ENCODE data around the gene RNU6-9.
"Not testable (repeated sequence)": the region's sequence is repeated elsewhere in the genome, so short reads cannot be mapped to it uniquely, and the experiment has no call there.

The RNU6-9 gene

GRCh38 chr19:877992-878660 is 15.2 kb upstream of the RNU6-9 start:
- not testable (repeated sequence) for H3K4me1 Mint-ChIP-seq (ENCODE audit: low read depth in 2 of 2); H3K27ac Mint-ChIP-seq; DNase-seq; ATAC-seq (replicated peaks); H3K9me3 Mint-ChIP-seq; H3K4me3 Mint-ChIP-seq; H3K27me3 Mint-ChIP-seq
- peaks cover 18% of the 10 kb centered on the region for H3K36me3 Mint-ChIP-seq (ENCODE audit: insufficient read depth)

- peak overlapping the region in 1 of 2 donors; percentile 51 for H3K27ac Mint-ChIP-seq
- H3K36me3 Mint-ChIP-seq (ENCODE audit: insufficient read depth): peaks cover 18% of the 10 kb centered on the region
- not testable (repeated sequence) for ATAC-seq (replicated peaks); H3K27me3 Mint-ChIP-seq; DNase-seq; H3K4me1 Mint-ChIP-seq (ENCODE audit: low read depth in 2 of 2); H3K4me3 Mint-ChIP-seq; H3K9me3 Mint-ChIP-seq
These were observed 14.3 kb upstream of the RNU6-9 start for GRCh38 chr19:878751-879561.

- no peak overlapping the region for H3K4me3 Mint-ChIP-seq
- H3K27me3 Mint-ChIP-seq: no peaks in the 10 kb centered on the region
- H3K9me3 Mint-ChIP-seq: no peaks in the 10 kb centered on the region
- H3K27ac Mint-ChIP-seq: peak overlapping the region in 1 of 2 donors; percentile 51
- no peaks in the 10 kb centered on the region for H3K4me1 Mint-ChIP-seq (ENCODE audit: low read depth in 2 of 2)
- H3K36me3 Mint-ChIP-seq (ENCODE audit: insufficient read depth): peaks cover 14% of the 10 kb centered on the region
- ATAC-seq (replicated peaks): no peak
- no peak for DNase-seq
These were observed 13.4 kb upstream of the RNU6-9 start for GRCh38 chr19:879711-880438.

GRCh38 chr19:881385-882071 is 11.8 kb upstream of the RNU6-9 start:
- H3K27ac Mint-ChIP-seq: no peak overlapping the region
- H3K9me3 Mint-ChIP-seq: no peaks in the 10 kb centered on the region
- ATAC-seq (replicated peaks) (no peak), DNase-seq (no peak)
- no peaks in the 10 kb centered on the region for H3K4me1 Mint-ChIP-seq (ENCODE audit: low read depth in 2 of 2)
- no peaks in the 10 kb centered on the region for H3K27me3 Mint-ChIP-seq
- no peak overlapping the region for H3K4me3 Mint-ChIP-seq
- H3K36me3 Mint-ChIP-seq (ENCODE audit: insufficient read depth): peaks cover 14% of the 10 kb centered on the region

- no peaks in the 10 kb centered on the region for H3K9me3 Mint-ChIP-seq
- DNase-seq (no peak), ATAC-seq (replicated peaks) (no peak)
- no peak overlapping the region for H3K4me3 Mint-ChIP-seq
- H3K36me3 Mint-ChIP-seq (ENCODE audit: insufficient read depth): peaks cover 19% of the 10 kb centered on the region
- H3K4me1 Mint-ChIP-seq (ENCODE audit: low read depth in 2 of 2): no peaks in the 10 kb centered on the region
- no peaks in the 10 kb centered on the region for H3K27me3 Mint-ChIP-seq
- no peak overlapping the region for H3K27ac Mint-ChIP-seq
These were observed 10.3 kb upstream of the RNU6-9 start for GRCh38 chr19:882871-883497.

- H3K4me1 Mint-ChIP-seq (ENCODE audit: low read depth in 2 of 2): no peaks in the 10 kb centered on the region
- no peak overlapping the region for H3K4me3 Mint-ChIP-seq
- H3K27ac Mint-ChIP-seq: no peak overlapping the region
- H3K36me3 Mint-ChIP-seq (ENCODE audit: insufficient read depth): peaks cover 22% of the 10 kb centered on the region
- H3K27me3 Mint-ChIP-seq: no peaks in the 10 kb centered on the region
- ATAC-seq (replicated peaks): no peak
- DNase-seq: no peak
- no peaks in the 10 kb centered on the region for H3K9me3 Mint-ChIP-seq
These were observed 9.5 kb upstream of the RNU6-9 start for GRCh38 chr19:883661-884211.

- DNase-seq (no peak), ATAC-seq (replicated peaks) (no peak)
- Mint-ChIP-seq H3K36me3 (ENCODE audit: insufficient read depth) (peaks cover 22% of the 10 kb centered on the region), H3K27me3 (no peaks in the 10 kb centered on the region), H3K27ac (no peak overlapping the region), H3K4me3 (no peak overlapping the region), H3K4me1 (ENCODE audit: low read depth in 2 of 2) (no peaks in the 10 kb centered on the region), H3K9me3 (no peaks in the 10 kb centered on the region)
These were observed 8.7 kb upstream of the RNU6-9 start for GRCh38 chr19:884420-885211.

GRCh38 chr19:885536-886224 is 7.6 kb upstream of the RNU6-9 start:
- no peak for DNase-seq
- Mint-ChIP-seq H3K36me3 (ENCODE audit: insufficient read depth) (peaks cover 22% of the 10 kb centered on the region), H3K27me3 (no peaks in the 10 kb centered on the region), H3K9me3 (no peaks in the 10 kb centered on the region), H3K4me3 (no peak overlapping the region), H3K27ac (no peak overlapping the region), H3K4me1 (ENCODE audit: low read depth in 2 of 2) (no peaks in the 10 kb centered on the region)
- no peak for ATAC-seq (replicated peaks)

- peaks cover 14% of the 10 kb centered on the region for H3K36me3 Mint-ChIP-seq (ENCODE audit: insufficient read depth)
- peaks cover under 1 to 6% of the 10 kb centered on the region in 2 donors for H3K4me1 Mint-ChIP-seq (ENCODE audit: low read depth in 2 of 2)
- DNase-seq (no peak), ATAC-seq (replicated peaks) (no peak)
- H3K27ac Mint-ChIP-seq: peak overlapping the region in 1 of 2 donors; percentile 49
- H3K9me3 Mint-ChIP-seq: no peaks in the 10 kb centered on the region
- no peak overlapping the region for H3K4me3 Mint-ChIP-seq
- no peaks in the 10 kb centered on the region for H3K27me3 Mint-ChIP-seq
These were observed 6.2 kb upstream of the RNU6-9 start for GRCh38 chr19:887072-887471.

GRCh38 chr19:887599-887998 is 5.7 kb upstream of the RNU6-9 start:
- Mint-ChIP-seq H3K27me3 (no peaks in the 10 kb centered on the region), H3K9me3 (no peaks in the 10 kb centered on the region), H3K4me1 (ENCODE audit: low read depth in 2 of 2) (peaks cover 5 to 9% of the 10 kb centered on the region in 2 donors), H3K4me3 (no peak overlapping the region), H3K27ac (no peak overlapping the region), H3K36me3 (ENCODE audit: insufficient read depth) (peaks cover 16% of the 10 kb centered on the region)
- ATAC-seq (replicated peaks) (no peak), DNase-seq (no peak)

- peaks cover 26% of the 10 kb centered on the region for H3K36me3 Mint-ChIP-seq (ENCODE audit: insufficient read depth)
- H3K4me3 Mint-ChIP-seq: no peak overlapping the region
- H3K4me1 Mint-ChIP-seq (ENCODE audit: low read depth in 2 of 2): peaks cover 13 to 18% of the 10 kb centered on the region in 2 donors
- no peaks in the 10 kb centered on the region for H3K9me3 Mint-ChIP-seq
- H3K27ac Mint-ChIP-seq: no peak overlapping the region
- no peaks in the 10 kb centered on the region for H3K27me3 Mint-ChIP-seq
- DNase-seq: no peak
- ATAC-seq (replicated peaks): no peak
These were observed 4.5 kb upstream of the RNU6-9 start for GRCh38 chr19:888581-889385.

Measured in effector memory CD8-positive, alpha-beta T cell (primary cell).